Measurements from ENCODE around the gene SLC8A1. TPM values are rescaled to one million over a fixed set of nuclear protein-coding genes. Genes with fewer than 3 reads are reported as not detected.

Gene SLC8A1
- total RNA-seq, 2 experiments from 2014 or later, result 0.22 to 0.31 TPM

GRCh38 chr2:40158781-40159180 is 293.1 kb downstream of the SLC8A1 start:
- no peaks in the 10 kb centered on the region for H3K9me3 Mint-ChIP-seq
- H3K4me1 Mint-ChIP-seq, result no peaks in the 10 kb centered on the region
- DNase-seq, result no peak
- H3K36me3 Mint-ChIP-seq, result no peaks in the 10 kb centered on the region
- H3K27me3 Mint-ChIP-seq, result no peaks in the 10 kb centered on the region
- no peak overlapping the region for H3K4me3 Mint-ChIP-seq
- no peak overlapping the region for H3K27ac Mint-ChIP-seq

- no peak overlapping the region for H3K27ac Mint-ChIP-seq
- no peak overlapping the region for H3K4me3 Mint-ChIP-seq
- H3K27me3 Mint-ChIP-seq, result peaks cover 3% of the 10 kb centered on the region
- H3K9me3 Mint-ChIP-seq, result no peaks in the 10 kb centered on the region
- DNase-seq, result no peak
- no peaks in the 10 kb centered on the region for H3K4me1 Mint-ChIP-seq
- H3K36me3 Mint-ChIP-seq, result no peaks in the 10 kb centered on the region
These were observed 296.2 kb downstream of the SLC8A1 start for GRCh38 chr2:40155728-40156127.

DNA sequence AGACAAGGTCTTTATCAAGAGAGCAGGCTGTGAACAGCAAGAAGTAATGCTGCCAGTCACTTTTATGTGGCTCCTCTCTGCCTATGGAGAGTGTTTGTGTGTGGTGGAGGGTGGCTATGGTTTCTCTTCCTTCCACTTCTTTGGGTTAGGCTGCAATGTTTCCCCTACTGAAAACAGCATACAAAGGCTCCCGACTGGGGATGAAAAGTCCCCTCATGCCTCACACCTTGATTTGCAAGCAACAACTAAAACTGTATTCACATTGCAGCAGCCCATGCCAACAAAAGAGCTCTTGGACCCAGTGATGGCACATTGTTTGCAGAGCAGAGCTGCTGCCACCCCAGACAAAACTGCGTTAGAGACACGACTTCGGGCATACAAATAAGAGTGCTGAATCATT is 301.6 kb downstream of the SLC8A1 start:
- no peak for DNase-seq
- Mint-ChIP-seq H3K9me3 (no peaks in the 10 kb centered on the region), H3K4me3 (no peak overlapping the region), H3K4me1 (peaks cover 2% of the 10 kb centered on the region), H3K36me3 (no peaks in the 10 kb centered on the region), H3K27me3 (peaks cover 14% of the 10 kb centered on the region), H3K27ac (no peak overlapping the region)

DNA sequence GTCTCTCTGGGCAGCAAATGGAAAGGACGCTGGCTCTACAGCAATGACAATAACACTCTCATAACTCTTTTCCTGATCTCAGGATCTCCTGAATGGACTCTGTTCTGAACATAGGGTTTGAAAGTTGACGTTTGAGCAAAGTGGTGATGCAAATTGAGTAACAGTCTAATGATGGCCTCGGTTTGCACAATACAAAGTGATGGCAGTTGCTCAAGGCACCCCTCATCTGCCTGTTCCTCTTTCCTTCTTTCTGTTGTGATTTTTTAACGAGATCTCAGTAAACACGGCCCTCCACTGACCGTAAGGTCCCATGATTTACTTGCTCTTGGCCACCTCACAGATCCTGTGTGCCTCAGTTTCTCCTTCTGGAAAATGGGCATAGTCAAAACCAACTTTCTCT is 303.6 kb downstream of the SLC8A1 start:
- H3K4me3 Mint-ChIP-seq, result no peak overlapping the region
- no peak for DNase-seq
- no peaks in the 10 kb centered on the region for H3K9me3 Mint-ChIP-seq
- no peak overlapping the region for H3K27ac Mint-ChIP-seq
- H3K4me1 Mint-ChIP-seq, result peaks cover 2% of the 10 kb centered on the region
- no peaks in the 10 kb centered on the region for H3K36me3 Mint-ChIP-seq
- H3K27me3 Mint-ChIP-seq, result peaks cover 14% of the 10 kb centered on the region

GRCh38 chr2:40147360-40147759 is 304.5 kb downstream of the SLC8A1 start:
- Mint-ChIP-seq H3K9me3 (no peaks in the 10 kb centered on the region), H3K4me1 (peaks cover 2% of the 10 kb centered on the region), H3K4me3 (no peak overlapping the region), H3K27ac (no peak overlapping the region), H3K27me3 (peaks cover 14% of the 10 kb centered on the region), H3K36me3 (no peaks in the 10 kb centered on the region)
- DNase-seq, result no peak

DNA sequence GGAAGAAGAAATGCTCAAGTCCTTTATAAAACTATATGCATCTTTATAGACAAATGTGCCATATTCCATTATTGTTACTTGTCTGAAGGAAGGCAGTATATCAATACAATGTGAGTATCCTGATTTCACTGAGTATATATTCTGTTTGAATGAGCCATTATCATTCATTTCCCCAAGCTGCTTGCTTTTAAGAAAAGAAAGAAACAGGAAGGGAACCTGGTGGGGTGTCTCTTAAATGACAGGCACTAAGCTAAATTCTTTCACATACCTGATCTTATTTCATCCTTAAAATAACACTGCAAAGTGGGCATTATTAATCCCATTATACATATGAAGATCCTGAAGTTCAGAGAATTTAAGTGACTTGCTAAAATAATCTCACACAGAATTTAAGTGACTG is 307.9 kb downstream of the SLC8A1 start:
- Mint-ChIP-seq H3K9me3 (no peaks in the 10 kb centered on the region), H3K4me3 (no peak overlapping the region), H3K4me1 (no peaks in the 10 kb centered on the region), H3K36me3 (no peaks in the 10 kb centered on the region), H3K27ac (no peak overlapping the region), H3K27me3 (no peaks in the 10 kb centered on the region)
- no peak for DNase-seq

DNA sequence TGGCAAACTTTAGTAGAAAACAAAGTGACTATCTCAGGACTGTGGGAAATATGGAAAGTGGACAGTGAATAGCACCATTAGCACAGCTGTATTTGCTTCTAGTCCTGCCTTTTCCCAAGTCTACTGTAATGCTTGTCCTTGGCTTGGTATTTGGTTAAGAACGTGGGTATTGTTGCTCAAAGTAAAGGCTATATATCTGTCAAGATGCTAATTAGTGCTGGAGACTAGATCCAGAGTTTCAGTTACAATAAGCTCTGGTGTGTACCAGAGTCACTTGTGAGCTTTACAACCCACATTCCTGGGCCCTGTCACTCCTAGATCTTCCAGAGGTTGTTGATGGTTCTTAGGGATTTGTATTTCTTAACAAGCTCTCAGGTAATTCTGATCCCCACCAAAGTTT is 313.6 kb downstream of the SLC8A1 start:
- Mint-ChIP-seq H3K36me3 (no peaks in the 10 kb centered on the region), H3K4me1 (no peaks in the 10 kb centered on the region), H3K27me3 (peaks cover 5% of the 10 kb centered on the region), H3K4me3 (no peak overlapping the region), H3K9me3 (no peaks in the 10 kb centered on the region), H3K27ac (no peak overlapping the region)
- DNase-seq, result no peak

GRCh38 chr2:40131081-40131704 is 320.7 kb downstream of the SLC8A1 start:
- DNase-seq, result no peak
- no peaks in the 10 kb centered on the region for H3K36me3 Mint-ChIP-seq
- H3K4me3 Mint-ChIP-seq, result no peak overlapping the region
- no peak overlapping the region for H3K27ac Mint-ChIP-seq
- H3K9me3 Mint-ChIP-seq, result no peaks in the 10 kb centered on the region
- no peaks in the 10 kb centered on the region for H3K4me1 Mint-ChIP-seq
- peaks cover 5% of the 10 kb centered on the region for H3K27me3 Mint-ChIP-seq

DNA sequence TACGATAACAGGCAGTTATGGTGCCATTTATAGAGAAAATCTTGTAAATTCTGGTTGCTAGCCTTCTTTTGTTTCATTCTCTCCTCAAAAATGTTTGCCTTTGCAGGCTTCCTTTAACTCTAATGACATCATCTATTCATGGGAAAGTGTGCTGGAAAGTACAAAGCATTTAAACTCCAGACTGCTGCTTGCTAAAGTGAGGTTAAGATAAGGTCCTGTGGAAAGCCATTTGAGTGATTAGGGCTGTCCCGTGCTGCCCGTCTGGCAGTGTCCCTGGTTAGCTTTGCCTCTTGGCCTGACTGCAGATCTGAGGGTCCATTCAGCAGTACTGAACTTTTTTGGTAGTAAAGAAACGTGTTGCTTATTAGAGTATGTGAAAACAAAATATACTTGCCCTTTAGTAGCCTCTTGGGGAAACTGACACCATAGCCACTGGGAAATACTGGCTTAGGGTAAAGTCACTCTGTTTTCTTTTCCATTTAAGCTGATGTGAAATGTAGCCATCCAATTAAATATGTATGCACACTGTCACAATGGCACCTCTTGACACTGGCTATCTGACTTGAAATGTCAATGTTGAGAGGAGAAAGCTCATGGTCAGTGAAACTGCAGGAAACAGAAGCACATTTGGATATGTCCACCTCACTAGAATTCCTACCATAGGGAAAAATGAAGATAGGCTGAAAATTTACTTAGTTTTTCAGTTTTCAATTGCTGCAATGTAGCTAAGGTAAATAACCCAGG is 321.5 kb downstream of the SLC8A1 start:
- peaks cover 5% of the 10 kb centered on the region for H3K27me3 Mint-ChIP-seq
- no peaks in the 10 kb centered on the region for H3K9me3 Mint-ChIP-seq
- no peak overlapping the region for H3K27ac Mint-ChIP-seq
- no peak overlapping the region for H3K4me3 Mint-ChIP-seq
- H3K4me1 Mint-ChIP-seq, result no peaks in the 10 kb centered on the region
- DNase-seq, result no peak
- H3K36me3 Mint-ChIP-seq, result no peaks in the 10 kb centered on the region

DNA sequence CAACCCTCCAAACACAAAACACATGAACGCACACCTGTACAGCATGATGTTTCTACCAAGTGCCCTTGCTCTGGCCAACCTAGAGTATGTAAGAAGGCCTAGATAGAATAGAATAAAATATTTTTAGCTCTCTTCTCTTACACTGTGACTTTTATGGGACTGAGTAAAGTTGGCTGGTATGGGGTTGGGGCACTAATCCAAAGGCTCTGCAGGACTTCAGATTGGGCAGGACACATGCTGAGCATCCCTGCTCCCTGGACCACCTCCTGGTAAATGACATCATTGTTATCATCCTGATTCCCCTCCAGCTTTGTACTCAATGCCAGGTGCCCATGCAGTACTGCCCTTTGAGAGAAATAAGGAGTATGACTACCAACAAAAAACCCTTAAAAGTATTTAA is 322.2 kb downstream of the SLC8A1 start:
- no peak for DNase-seq
- peaks cover 10% of the 10 kb centered on the region for H3K27me3 Mint-ChIP-seq
- no peak overlapping the region for H3K4me3 Mint-ChIP-seq
- no peaks in the 10 kb centered on the region for H3K36me3 Mint-ChIP-seq
- no peaks in the 10 kb centered on the region for H3K9me3 Mint-ChIP-seq
- no peaks in the 10 kb centered on the region for H3K4me1 Mint-ChIP-seq
- no peak overlapping the region for H3K27ac Mint-ChIP-seq

GRCh38 chr2:40128796-40129195 is 323.1 kb downstream of the SLC8A1 start:
- Mint-ChIP-seq H3K36me3 (no peaks in the 10 kb centered on the region), H3K27ac (no peak overlapping the region), H3K4me1 (no peaks in the 10 kb centered on the region), H3K9me3 (no peaks in the 10 kb centered on the region), H3K27me3 (peaks cover 8% of the 10 kb centered on the region), H3K4me3 (no peak overlapping the region)
- DNase-seq, result no peak

DNA sequence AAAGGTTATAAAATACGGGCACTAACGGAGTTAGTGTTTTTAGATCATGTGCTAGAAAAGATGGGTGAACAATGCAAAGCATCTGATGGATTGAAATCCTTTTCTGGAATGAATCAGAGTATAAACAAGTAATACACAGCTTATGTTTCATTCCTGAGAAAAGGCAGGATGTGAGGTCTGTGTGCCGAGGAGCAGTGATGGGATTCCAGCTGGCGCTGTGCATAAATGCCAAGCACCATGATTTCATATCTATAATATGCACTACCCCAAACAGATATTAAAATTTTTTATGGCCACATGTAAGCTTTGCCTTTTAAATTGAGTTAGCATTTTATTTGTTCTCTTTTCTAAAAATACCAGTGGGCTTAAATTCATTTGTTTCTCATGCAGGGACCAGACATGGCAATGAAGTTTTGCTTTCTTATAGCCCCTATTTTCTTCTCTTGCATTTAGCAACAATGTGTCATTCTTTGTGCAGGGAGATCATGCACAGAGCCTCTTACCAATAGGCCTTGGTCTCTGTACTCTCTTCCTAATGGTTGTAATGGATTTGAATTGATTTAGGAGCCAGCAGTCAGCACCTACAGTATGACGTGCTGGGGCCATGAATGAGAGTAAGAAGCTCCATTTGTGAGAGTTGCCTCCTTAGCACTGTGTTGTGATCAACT is 323.9 kb downstream of the SLC8A1 start:
- Mint-ChIP-seq H3K27me3 (peaks cover 8% of the 10 kb centered on the region), H3K27ac (no peak overlapping the region), H3K4me1 (no peaks in the 10 kb centered on the region), H3K9me3 (no peaks in the 10 kb centered on the region), H3K4me3 (no peak overlapping the region), H3K36me3 (no peaks in the 10 kb centered on the region)
- DNase-seq, result no peak

DNA sequence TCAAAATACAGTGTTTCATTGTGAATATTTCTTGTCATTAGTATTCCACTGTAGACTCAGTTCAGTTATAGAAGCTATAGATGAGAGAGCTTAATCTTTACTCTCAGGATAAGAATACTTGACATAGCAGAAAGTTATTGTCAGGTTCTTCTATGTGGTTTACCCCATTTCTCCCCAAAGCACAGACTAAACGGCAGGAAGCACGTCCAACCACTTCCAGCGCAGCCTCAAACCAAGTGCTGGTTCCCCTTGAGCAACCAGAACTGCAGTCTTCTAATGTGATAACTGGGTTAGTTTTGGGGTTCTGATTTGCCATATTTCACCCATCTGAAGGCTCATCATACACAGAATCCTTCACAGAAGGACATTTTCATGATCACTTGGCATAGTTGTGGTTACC is 324.7 kb downstream of the SLC8A1 start:
- H3K36me3 Mint-ChIP-seq, result no peaks in the 10 kb centered on the region
- no peaks in the 10 kb centered on the region for H3K9me3 Mint-ChIP-seq
- H3K4me3 Mint-ChIP-seq, result no peak overlapping the region
- no peak overlapping the region for H3K27ac Mint-ChIP-seq
- DNase-seq, result no peak
- no peaks in the 10 kb centered on the region for H3K4me1 Mint-ChIP-seq
- peaks cover 8% of the 10 kb centered on the region for H3K27me3 Mint-ChIP-seq

DNA sequence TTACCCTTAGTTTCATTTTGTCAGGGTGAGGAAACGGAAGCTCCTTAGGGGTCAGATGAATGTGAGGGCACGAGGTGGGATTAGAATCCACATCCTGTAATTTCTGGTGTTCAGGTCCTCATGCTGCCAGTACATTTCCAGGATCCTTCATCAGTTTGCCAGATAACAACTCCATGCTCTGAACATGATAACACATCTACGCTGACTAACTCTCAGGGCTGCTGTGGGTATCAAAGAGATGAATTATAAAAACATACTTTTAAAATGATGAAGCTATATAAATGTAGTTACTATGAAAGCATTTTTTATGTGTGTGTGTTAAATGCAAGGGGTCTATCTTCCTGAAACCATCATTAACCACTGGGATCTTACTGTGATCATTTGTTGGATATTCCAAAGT is 325.9 kb downstream of the SLC8A1 start:
- peaks cover 8% of the 10 kb centered on the region for H3K27me3 Mint-ChIP-seq
- no peaks in the 10 kb centered on the region for H3K36me3 Mint-ChIP-seq
- no peak for DNase-seq
- no peaks in the 10 kb centered on the region for H3K9me3 Mint-ChIP-seq
- H3K4me3 Mint-ChIP-seq, result no peak overlapping the region
- no peak overlapping the region for H3K27ac Mint-ChIP-seq
- H3K4me1 Mint-ChIP-seq, result no peaks in the 10 kb centered on the region

GRCh38 chr2:40123746-40124145 is 328.1 kb downstream of the SLC8A1 start:
- Mint-ChIP-seq H3K4me3 (no peak overlapping the region), H3K9me3 (no peaks in the 10 kb centered on the region), H3K27me3 (peaks cover 8% of the 10 kb centered on the region), H3K27ac (no peak overlapping the region), H3K36me3 (no peaks in the 10 kb centered on the region), H3K4me1 (no peaks in the 10 kb centered on the region)
- DNase-seq, result no peak

DNA sequence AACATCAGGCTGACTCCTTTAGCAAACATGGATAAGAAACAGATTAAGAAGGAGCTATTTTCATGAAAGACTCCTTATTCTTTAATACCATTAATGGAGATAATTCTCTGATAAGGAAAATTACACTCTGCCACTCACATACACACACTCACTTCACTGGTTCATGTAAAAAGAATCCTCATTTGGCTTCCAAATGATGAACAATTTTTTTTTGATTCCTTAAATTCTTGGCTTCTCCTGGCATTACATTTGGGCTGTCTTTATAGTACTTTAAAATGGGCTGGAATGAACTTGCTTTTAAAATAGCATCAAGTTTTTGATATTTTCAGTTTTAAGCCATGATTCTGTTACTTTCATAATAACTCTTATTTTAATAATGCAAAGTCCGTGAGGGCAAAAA is 328.6 kb downstream of the SLC8A1 start:
- Mint-ChIP-seq H3K4me3 (no peak overlapping the region), H3K36me3 (no peaks in the 10 kb centered on the region), H3K27me3 (peaks cover 8% of the 10 kb centered on the region), H3K4me1 (no peaks in the 10 kb centered on the region), H3K27ac (no peak overlapping the region), H3K9me3 (no peaks in the 10 kb centered on the region)
- no peak for DNase-seq

All from activated naive CD8-positive, alpha-beta T cell treated with anti-CD3 and anti-CD28 coated beads for 36 hours (primary cell).